HK-2 (cell line): ENCODE data around the gene CRPPA.
A peak's percentile ranks its signal among the peaks of the same experiment; 100 is the strongest.
"Not testable (repeated sequence)": the region's sequence is repeated elsewhere in the genome, so short reads cannot be mapped to it uniquely, and the experiment has no call there.

Experiments
- DNase-seq: peaks from one replicate; pipeline ENCODE4 v3.0.0-alpha.2; 2018; ENCODE audit not compliant: unreplicated experiment

The CRPPA gene

GRCh38 chr7:16421333-16422102 lies at the start of gene CRPPA:
Gene CRPPA (minus strand): TSS chr7:16421538. CDS start chr7:16421322, 216 bp downstream.
- DNase-seq, result peak; percentile 62

- DNase-seq, result no peak
Measured at GRCh38 chr7:16465469-16466361, 44.4 kb upstream of the CRPPA start, which contains the start of gene SOSTDC1. Gene SOSTDC1 (minus strand): TSS chr7:16465738. CDS start chr7:16465668, 70 bp downstream.

- no peak for DNase-seq
Measured at GRCh38 chr7:16463949-16464715, 42.8 kb upstream of the CRPPA start.

GRCh38 chr7:16463520-16463919 lies 42.2 kb upstream of the CRPPA start:
- no peak for DNase-seq

- no peak for DNase-seq
Measured at GRCh38 chr7:16462431-16462889, 41.1 kb upstream of the CRPPA start.

GRCh38 chr7:16460789-16461493 lies 39.6 kb upstream of the CRPPA start:
- DNase-seq, result no peak

- DNase-seq, result not testable (repeated sequence)
Measured at GRCh38 chr7:16456303-16456702, 35.0 kb upstream of the CRPPA start.

GRCh38 chr7:16455591-16455990 lies 34.3 kb upstream of the CRPPA start:
- DNase-seq, result no peak

GRCh38 chr7:16450366-16450765 lies 29.0 kb upstream of the CRPPA start:
- DNase-seq, result no peak

- DNase-seq, result no peak
Measured at GRCh38 chr7:16447876-16448275, 26.5 kb upstream of the CRPPA start.

- no peak for DNase-seq
Measured at GRCh38 chr7:16446508-16446907, 25.2 kb upstream of the CRPPA start.

GRCh38 chr7:16443871-16444270 lies 22.5 kb upstream of the CRPPA start:
- not testable (repeated sequence) for DNase-seq

- DNase-seq, result no peak
Measured at GRCh38 chr7:16438988-16439387, 17.6 kb upstream of the CRPPA start.

- no peak for DNase-seq
Measured at GRCh38 chr7:16436306-16436705, 15.0 kb upstream of the CRPPA start.

- DNase-seq, result no peak
Measured at GRCh38 chr7:16433568-16434122, 12.3 kb upstream of the CRPPA start.

GRCh38 chr7:16432425-16432731 lies 11.0 kb upstream of the CRPPA start:
- DNase-seq, result no peak

- DNase-seq, result no peak
Measured at GRCh38 chr7:16431646-16432424, 10.5 kb upstream of the CRPPA start.

GRCh38 chr7:16430133-16430532 lies 8.8 kb upstream of the CRPPA start:
- no peak for DNase-seq

- DNase-seq, result no peak
Measured at GRCh38 chr7:16428672-16429071, 7.3 kb upstream of the CRPPA start.

GRCh38 chr7:16428182-16428581 lies 6.8 kb upstream of the CRPPA start:
- no peak for DNase-seq
